ENCODE results near the gene ARID1B.

ARID1B gene

DNA sequence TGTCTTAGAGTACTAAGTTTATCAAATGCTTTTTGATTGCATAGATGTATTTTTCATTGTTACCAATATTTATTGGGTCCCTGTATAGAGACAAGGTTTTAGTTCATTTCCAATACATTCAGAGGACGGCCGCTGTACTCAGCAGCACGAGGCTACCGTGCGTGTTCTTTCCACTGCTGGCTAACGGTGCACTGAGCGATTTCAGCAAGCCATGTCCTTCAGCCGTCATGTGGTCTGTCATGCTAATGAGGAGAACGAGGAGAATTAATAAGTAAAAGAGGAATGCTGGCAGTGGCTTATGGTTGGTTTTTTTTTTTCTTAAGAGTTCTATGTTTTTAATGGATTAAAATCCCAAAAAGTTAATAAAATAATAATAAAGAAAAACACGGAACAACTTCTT lies 253.6 kb downstream of the ARID1B start:
- Histone ChIP-seq H3K4me3 (ENCODE audit: low read depth, low read length, poor library complexity, severe bottlenecking) (no peak overlapping the region), H3K27me3 (ENCODE audit: insufficient read depth, low read length) (no peaks in the 10 kb centered on the region), H3K9me2 (ENCODE audit: low read depth, low read length) (no peaks in the 10 kb centered on the region), H3F3A (ENCODE audit: insufficient read depth, low read length) (no peaks in the 10 kb centered on the region), H3K79me2 (ENCODE audit: insufficient read depth, low read length) (peaks cover 77% of the 10 kb centered on the region), H2AFZ (ENCODE audit: low read length) (no peak overlapping the region), H3K27ac (ENCODE audit: low read depth, low read length, poor library complexity, severe bottlenecking) (no peak overlapping the region), H4K20me1 (ENCODE audit: insufficient read depth, low read length) (no peaks in the 10 kb centered on the region), H3K36me3 (ENCODE audit: insufficient read depth, low read length) (peaks cover 4% of the 10 kb centered on the region; the same call in 1 of the 2 replicates), H3K4me1 (ENCODE audit: insufficient read depth, low read length, severe bottlenecking) (peaks cover 36% of the 10 kb centered on the region), H3K4me2 (ENCODE audit: low read length) (no peak overlapping the region), H3K9ac (ENCODE audit: low read length) (no peak overlapping the region), H3K9me3 (ENCODE audit: low read length) (no peaks in the 10 kb centered on the region)
- no peak for TF ChIP-seq EZH2 (IDR thresholded peaks at IDR 0.05; ENCODE audit: borderline replicate concordance, low read length)
- TF ChIP-seq, protein P1, sequence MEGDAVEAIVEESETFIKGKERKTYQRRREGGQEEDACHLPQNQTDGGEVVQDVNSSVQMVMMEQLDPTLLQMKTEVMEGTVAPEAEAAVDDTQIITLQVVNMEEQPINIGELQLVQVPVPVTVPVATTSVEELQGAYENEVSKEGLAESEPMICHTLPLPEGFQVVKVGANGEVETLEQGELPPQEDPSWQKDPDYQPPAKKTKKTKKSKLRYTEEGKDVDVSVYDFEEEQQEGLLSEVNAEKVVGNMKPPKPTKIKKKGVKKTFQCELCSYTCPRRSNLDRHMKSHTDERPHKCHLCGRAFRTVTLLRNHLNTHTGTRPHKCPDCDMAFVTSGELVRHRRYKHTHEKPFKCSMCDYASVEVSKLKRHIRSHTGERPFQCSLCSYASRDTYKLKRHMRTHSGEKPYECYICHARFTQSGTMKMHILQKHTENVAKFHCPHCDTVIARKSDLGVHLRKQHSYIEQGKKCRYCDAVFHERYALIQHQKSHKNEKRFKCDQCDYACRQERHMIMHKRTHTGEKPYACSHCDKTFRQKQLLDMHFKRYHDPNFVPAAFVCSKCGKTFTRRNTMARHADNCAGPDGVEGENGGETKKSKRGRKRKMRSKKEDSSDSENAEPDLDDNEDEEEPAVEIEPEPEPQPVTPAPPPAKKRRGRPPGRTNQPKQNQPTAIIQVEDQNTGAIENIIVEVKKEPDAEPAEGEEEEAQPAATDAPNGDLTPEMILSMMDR (IDR thresholded peaks at IDR 0.05; ENCODE audit: low read length): no peak

DNA sequence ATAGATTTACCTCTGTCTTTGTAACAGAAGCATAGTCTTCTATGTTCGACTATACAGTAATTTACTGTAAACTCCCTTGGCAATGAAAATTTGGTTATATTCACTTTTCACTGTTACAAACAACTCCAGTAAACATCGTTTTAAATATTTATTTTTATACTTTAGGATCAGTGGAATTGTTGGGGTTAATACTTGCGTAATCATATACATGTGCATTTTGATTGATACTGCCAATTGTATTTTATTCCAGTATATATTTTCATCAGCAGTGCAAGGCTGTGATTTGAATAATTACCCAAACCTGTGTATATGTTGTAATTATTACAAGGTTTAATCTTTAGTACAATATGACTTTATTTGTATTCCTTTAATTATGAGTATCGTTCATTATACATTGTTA lies 255.7 kb downstream of the ARID1B start:
- H4K20me1 ChIP-seq (ENCODE audit: insufficient read depth, low read length): no peaks in the 10 kb centered on the region

DNA sequence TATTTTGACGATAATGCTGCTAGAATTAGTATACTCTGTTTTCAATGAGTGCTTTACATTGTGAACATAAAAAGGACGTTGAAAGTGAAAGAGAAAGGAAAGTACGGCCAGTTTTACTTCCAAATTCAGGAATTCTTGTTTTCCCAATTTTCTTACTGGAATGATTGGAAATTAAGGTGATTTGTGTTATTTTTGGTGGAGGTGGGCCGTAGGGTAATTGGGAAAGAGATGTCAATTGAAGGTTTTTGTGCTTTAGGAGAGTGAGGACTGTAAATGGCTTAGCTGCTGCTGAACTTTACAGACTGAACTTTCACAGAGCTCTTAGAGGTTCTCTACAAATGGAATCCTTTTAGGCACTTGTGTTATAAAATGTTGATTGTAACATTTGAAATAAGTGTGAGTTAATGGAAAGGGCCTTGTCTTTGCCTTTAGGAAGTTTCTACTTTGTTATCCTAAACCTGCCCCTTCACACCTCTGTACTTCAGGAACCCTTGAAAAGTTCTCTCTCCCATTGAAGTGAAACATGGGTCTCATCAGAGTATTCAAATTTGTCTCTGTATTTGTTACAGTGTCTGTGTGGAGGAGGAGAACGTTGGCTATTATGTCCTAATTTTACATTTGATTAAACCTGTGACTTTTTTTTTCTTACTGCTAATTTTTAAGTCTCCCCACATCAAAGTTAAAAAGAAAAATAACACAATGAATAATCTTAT lies 256.4 kb downstream of the ARID1B start:
- H3K36me3 ChIP-seq (ENCODE audit: insufficient read depth, low read length): no peaks in the 10 kb centered on the region
- H3K9ac ChIP-seq (ENCODE audit: low read length): peak overlapping the region; percentile 47
- peaks cover 36% of the 10 kb centered on the region for H3K4me1 ChIP-seq (ENCODE audit: insufficient read depth, low read length, severe bottlenecking)
- no peak overlapping the region for H2AFZ ChIP-seq (ENCODE audit: low read length)
- H4K20me1 ChIP-seq (ENCODE audit: insufficient read depth, low read length): no peaks in the 10 kb centered on the region
- peak overlapping the region; percentile 84 for H3K4me2 ChIP-seq (ENCODE audit: low read length)
- TF ChIP-seq, protein P1 (IDR thresholded peaks at IDR 0.05; ENCODE audit: low read length): no peak
- no peak for TF ChIP-seq EZH2 (IDR thresholded peaks at IDR 0.05; ENCODE audit: borderline replicate concordance, low read length)
- no peaks in the 10 kb centered on the region for H3K9me2 ChIP-seq (ENCODE audit: low read depth, low read length)
- H3F3A ChIP-seq (ENCODE audit: insufficient read depth, low read length): no peaks in the 10 kb centered on the region
- no peaks in the 10 kb centered on the region for H3K9me3 ChIP-seq (ENCODE audit: low read length)
- H3K27ac ChIP-seq (ENCODE audit: low read depth, low read length, poor library complexity, severe bottlenecking): peak overlapping the region; percentile 69
- peak overlapping the region; percentile 55 for H3K4me3 ChIP-seq (ENCODE audit: low read depth, low read length, poor library complexity, severe bottlenecking)
- H3K79me2 ChIP-seq (ENCODE audit: insufficient read depth, low read length): peaks cover 57% of the 10 kb centered on the region
- H3K27me3 ChIP-seq (ENCODE audit: insufficient read depth, low read length): no peaks in the 10 kb centered on the region

More for the DNA sequence above, 255.7 kb downstream of the ARID1B start:
- Histone ChIP-seq H3K27ac (ENCODE audit: low read depth, low read length, poor library complexity, severe bottlenecking) (peak overlapping the region; percentile 69), H3K4me2 (ENCODE audit: low read length) (peak overlapping the region; percentile 84), H2AFZ (ENCODE audit: low read length) (no peak overlapping the region), H3K4me1 (ENCODE audit: insufficient read depth, low read length, severe bottlenecking) (peaks cover 36% of the 10 kb centered on the region), H3K36me3 (ENCODE audit: insufficient read depth, low read length) (no peaks in the 10 kb centered on the region), H3K79me2 (ENCODE audit: insufficient read depth, low read length) (peaks cover 63% of the 10 kb centered on the region), H3F3A (ENCODE audit: insufficient read depth, low read length) (no peaks in the 10 kb centered on the region), H3K27me3 (ENCODE audit: insufficient read depth, low read length) (no peaks in the 10 kb centered on the region), H3K4me3 (ENCODE audit: low read depth, low read length, poor library complexity, severe bottlenecking) (peak overlapping the region; percentile 55), H3K9me2 (ENCODE audit: low read depth, low read length) (no peaks in the 10 kb centered on the region), H3K9ac (ENCODE audit: low read length) (peak overlapping the region; percentile 47), H3K9me3 (ENCODE audit: low read length) (no peaks in the 10 kb centered on the region)
- TF ChIP-seq, protein P1 (IDR thresholded peaks at IDR 0.05; ENCODE audit: low read length): no peak
- TF ChIP-seq EZH2 (IDR thresholded peaks at IDR 0.05; ENCODE audit: borderline replicate concordance, low read length): no peak

Measured in OCI-LY1 (cell line).